ENCODE measurements around the gene UCK2.

DNA sequence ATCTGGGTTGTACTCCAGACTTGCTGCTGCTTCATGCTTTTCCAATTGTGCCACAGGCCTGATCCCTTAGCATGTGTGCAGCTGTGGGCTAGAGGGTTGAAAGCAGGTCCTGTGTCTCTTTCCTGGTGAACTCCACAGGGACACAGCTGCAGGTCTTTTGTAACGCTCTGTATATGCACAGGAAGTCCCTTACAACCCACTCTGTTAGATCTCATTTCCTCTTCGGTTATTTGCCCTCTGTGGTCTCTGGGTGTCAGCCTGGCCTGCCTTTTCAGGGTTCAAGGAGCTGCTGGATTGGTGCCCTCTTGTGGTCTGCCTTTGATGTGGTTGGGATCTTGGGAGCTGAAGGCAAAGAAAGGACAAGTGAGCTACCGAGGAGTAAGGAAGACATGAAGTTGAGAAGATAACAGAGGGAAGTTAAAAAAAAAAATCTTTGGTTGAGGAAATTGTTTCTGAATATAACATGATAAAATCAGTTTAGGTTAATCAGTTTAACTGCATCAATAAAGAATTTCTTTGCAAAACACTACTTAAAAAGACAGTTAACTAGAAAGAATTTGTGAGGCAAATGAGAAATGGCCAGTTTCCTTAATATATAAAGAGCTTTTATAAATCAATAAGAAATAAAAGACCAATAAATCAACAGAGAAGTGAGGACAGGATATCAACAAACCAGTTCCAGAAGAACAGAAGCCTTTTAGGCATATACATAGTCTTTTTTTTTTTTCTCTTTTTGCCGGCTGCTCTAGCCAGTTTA lies 44.1 kb downstream of the UCK2 start:
- TF ChIP-seq NFYB (IDR thresholded peaks at IDR 0.05; ENCODE audit: insufficient read depth, low read depth, low read length) (0 out of 2 replicates have a peak, but pooled peaks have one; percentile 23), EP300 (IDR thresholded peaks at IDR 0.05; ENCODE audit: borderline replicate concordance in 1 of 2, control insufficient read depth in 1 of 2, low read depth in 2 of 2, low read length in 2 of 2) (peak; percentile 56 to 66; a peak in 3 of 4 replicates), TCF12 (IDR thresholded peaks at IDR 0.05; ENCODE audit: low read depth, low read length) (peak; percentile 83), CTCF (IDR thresholded peaks at IDR 0.05 in 2 of 3, conservative IDR thresholded peaks at IDR 0.05 in 1 of 3; ENCODE audit: control insufficient read depth in 2 of 3, extremely low read depth in 1 of 3, insufficient read depth in 1 of 3, low read depth in 3 of 3, low read length in 3 of 3) (peak; percentile 43 to 62 (median 58); a peak in 5 of 6 replicates), PAX8 (IDR thresholded peaks at IDR 0.05) (no peak), E2F4 (IDR thresholded peaks at IDR 0.05; ENCODE audit: low read depth, low read length) (no peak), HCFC1 (IDR thresholded peaks at IDR 0.05; ENCODE audit: low read length) (no peak), EZH2 (IDR thresholded peaks at IDR 0.05; ENCODE audit: borderline replicate concordance, control insufficient read depth, low read depth, low read length) (no peak)
